HG02759 (cell line): ENCODE data around the gene TMEM253.

Experiments used
- ATAC-seq: cut with Tn5 transposase; IDR thresholded peaks from one replicate; pipeline ENCODE4 v1.9.1; 2021; ENCODE audit warnings: mild to moderate bottlenecking, moderate library complexity; ENCODE audit not compliant: unreplicated experiment

Gene TMEM253

GRCh38 chr14:21070610-21071224 is 30.1 kb upstream of the TMEM253 start:
- no peak for ATAC-seq

DNA sequence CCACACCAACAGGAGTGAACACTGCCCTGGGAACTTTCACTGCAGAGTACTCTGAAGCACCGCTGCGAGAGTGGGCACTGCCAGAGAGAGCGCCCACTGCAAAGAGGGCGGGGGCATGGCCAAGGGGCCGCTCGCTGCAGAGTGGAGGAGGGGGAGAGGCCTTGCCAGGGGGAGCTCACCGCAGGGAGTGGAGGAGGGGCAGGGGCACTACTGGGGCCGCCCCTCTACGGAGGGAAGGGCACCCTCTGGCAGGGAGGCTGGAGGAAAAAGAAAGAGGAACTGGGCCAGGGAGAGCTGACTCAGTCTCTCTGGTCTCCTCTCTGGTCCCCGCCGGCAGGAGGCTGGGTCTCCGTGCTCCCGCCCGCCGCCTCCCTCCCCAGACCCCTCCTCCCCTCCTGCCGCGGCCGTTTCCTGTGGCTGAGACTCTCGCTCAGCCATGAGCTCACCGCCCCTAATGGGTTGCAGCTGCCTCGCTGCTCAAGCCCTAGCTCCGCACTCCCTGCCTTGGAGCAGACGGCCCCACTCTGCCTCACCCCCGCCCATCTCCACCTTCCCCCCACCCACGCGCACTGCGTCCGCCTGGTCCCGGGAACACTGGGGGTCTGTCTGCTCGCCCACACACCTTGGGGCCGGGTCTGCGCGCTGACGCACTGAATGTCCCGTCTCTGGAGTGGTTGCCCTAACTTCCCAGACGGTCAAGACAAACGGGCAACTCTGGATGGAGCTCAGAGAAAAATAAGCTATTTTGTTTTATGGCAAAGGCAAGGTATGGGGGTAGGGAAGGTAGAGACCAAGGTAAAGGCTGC is 29.4 kb upstream of the TMEM253 start:
- ATAC-seq, result peak; percentile 77

DNA sequence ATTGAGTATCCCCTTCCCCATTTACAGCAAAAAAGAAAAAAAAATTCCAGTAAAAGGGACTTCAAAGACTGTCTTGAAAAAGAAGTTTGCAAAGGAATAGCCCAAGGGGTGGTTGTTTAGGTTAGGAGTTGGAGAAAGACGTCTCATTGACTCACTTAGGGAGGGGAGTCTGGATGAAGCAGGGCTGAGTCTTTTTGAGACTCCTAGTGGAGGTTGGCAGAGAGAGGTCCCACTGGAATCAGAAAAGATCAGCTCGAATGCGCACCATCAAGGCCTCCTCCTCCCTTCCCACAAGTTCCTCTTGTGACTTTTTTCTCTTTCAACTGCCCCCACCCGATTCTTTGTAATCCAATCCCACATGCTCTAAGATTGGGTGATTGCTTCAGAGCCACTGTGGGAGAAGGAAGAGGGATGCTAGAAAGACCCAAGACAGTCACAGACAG is 28.8 kb upstream of the TMEM253 start:
- ATAC-seq, result no peak

GRCh38 chr14:21072781-21073339 is 28.0 kb upstream of the TMEM253 start:
- ATAC-seq, result no peak

GRCh38 chr14:21073921-21074320 is 26.9 kb upstream of the TMEM253 start:
- no peak for ATAC-seq

DNA sequence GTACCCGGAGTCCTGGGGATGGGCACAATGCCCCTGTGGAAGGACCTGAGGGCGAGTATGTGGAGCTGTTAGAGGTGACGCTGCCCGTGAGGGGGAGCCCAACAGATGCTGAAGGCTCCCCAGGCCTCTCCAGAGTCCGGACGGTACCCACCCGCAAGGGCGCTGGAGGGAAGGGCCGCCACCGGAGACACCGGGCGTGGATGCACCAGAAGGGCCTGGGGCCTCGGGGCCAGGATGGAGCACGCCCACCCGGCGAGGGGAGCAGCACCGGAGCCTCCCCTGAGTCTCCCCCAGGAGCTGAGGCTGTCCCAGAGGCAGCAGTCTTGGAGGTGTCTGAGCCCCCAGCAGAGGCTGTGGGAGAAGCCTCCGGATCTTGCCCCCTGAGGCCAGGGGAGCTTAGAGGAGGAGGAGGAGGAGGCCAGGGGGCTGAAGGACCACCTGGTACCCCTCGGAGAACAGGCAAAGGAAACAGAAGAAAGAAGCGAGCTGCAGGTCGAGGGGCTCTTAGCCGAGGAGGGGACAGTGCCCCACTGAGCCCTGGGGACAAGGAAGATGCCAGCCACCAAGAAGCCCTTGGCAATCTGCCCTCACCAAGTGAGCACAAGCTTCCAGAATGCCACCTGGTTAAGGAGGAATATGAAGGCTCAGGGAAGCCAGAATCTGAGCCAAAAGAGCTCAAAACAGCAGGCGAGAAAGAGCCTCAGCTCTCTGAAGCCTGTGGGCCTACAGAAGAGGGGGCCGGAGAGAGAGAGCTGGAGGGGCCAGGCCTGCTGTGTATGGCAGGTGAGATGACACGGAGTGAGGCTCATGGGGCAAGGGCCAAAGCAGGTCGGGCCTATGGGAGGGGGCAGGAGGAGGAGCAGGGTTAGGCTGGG is 26.2 kb upstream of the TMEM253 start:
- no peak for ATAC-seq

- ATAC-seq, result no peak
These were observed 25.0 kb upstream of the TMEM253 start for GRCh38 chr14:21075719-21076437.

DNA sequence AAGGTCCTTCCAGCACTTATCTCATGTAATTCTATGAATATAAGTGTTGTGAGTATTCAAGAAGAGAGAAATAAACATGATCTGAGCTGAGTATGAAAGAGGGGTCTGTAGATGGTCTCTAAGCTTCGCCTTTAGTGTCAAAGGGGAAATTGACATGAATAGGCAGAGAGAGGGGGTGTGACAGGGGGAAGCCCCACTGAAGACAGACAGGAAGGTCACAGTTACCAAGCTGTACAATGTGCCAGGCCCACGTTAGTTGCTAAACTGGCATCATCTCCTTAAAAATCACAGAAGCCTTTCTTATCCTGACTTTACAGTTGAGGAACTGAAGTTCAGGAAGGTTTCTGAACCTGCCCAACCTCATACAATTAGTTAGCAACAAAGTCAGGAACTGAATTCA is 23.2 kb upstream of the TMEM253 start:
- ATAC-seq, result no peak

DNA sequence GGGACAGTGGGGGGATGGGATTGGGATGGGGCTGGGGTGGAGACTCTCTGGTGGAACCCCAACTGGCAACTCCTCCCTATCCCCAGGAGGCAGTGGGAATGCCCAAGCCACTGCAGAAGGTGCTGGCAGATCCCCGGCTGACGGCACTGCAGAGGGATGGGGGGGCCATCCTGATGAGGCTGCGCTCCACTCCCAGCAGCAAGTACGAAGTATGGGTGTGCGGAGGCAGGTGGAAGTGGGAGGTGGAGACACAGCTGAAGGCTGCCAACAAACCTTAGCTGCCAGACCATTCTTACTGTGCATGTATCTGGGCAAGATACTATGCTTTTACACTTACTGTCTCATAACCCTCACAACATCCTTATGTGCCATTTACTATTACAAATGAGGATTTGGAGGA is 22.6 kb upstream of the TMEM253 start:
- no peak for ATAC-seq

GRCh38 chr14:21078726-21079125 is 22.1 kb upstream of the TMEM253 start:
- ATAC-seq, result no peak

DNA sequence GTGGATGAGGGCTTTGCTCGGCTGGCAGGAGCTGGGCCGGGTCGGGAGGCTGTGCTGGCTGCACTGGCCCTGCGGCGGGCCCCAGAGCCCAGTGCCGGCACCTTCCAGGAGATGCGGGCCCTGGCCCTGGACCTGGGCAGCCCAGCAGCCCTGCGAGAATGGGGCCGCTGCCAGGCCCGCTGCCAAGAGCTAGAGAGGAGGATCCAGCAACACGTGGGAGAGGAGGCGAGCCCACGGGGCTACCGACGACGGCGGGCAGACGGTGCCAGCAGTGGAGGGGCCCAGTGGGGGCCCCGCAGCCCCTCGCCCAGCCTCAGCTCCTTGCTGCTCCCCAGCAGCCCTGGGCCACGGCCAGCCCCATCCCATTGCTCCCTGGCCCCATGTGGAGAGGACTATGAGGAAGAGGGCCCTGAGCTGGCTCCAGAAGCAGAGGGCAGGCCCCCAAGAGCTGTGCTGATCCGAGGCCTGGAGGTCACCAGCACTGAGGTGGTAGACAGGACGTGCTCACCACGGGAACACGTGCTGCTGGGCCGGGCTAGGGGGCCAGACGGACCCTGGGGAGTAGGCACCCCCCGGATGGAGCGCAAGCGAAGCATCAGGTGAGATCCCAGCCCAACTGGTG is 19.2 kb upstream of the TMEM253 start:
- ATAC-seq, result no peak

DNA sequence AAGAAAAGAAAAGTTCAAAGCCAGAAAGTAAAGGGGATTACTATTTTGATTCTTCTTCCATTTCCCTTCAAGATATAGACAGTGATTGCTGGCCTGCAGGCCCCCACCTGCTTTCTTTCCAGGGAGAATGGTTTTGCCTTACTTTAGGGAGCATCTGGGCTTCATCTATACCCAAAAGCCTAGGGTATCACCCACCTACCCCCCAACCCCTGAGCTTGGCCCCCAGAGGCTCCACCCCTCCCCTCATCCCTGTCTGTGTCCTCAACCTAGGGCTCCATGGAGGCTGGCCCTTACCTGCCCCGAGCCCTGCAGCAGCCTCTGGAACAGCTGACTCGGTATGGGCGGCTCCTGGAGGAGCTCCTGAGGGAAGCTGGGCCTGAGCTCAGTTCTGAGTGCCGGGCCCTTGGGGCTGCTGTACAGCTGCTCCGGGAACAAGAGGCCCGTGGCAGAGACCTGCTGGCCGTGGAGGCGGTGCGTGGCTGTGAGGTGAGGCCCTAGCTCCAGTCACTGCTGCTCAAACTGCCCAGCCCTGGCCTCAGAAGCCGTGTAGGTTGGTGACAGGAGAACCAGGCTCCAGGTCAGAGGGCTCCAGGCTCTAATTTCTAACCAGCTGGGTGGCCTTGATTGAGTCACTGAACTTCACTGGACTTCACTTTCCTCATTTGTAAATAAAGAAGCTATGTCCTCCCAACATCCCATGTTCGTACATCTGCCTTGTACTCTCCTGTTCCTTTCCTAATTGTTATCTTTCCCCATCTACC is 17.1 kb upstream of the TMEM253 start:
- ATAC-seq, result no peak

DNA sequence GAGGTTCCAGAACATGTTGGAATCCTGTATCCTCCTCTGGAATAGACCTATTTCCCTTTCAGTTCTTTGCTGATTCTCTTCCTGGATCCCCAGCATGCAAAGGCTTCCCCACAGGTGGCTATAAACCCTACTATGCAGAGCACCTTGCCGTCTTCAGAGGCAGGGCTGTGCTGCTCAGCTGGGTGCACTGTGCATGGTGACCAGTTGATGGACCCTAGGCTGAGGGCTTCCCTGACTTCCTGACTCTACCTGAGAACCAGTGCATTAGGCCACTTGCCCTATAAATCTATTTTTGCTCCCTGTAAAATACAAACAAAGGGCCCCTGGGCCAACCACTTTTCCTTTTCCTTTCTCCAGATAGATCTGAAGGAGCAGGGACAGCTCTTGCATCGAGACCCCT is 16.5 kb upstream of the TMEM253 start:
- ATAC-seq, result no peak

GRCh38 chr14:21084998-21085853 is 15.6 kb upstream of the TMEM253 start:
- no peak for ATAC-seq

- ATAC-seq, result no peak
These were observed 14.0 kb upstream of the TMEM253 start for GRCh38 chr14:21086908-21087293.

DNA sequence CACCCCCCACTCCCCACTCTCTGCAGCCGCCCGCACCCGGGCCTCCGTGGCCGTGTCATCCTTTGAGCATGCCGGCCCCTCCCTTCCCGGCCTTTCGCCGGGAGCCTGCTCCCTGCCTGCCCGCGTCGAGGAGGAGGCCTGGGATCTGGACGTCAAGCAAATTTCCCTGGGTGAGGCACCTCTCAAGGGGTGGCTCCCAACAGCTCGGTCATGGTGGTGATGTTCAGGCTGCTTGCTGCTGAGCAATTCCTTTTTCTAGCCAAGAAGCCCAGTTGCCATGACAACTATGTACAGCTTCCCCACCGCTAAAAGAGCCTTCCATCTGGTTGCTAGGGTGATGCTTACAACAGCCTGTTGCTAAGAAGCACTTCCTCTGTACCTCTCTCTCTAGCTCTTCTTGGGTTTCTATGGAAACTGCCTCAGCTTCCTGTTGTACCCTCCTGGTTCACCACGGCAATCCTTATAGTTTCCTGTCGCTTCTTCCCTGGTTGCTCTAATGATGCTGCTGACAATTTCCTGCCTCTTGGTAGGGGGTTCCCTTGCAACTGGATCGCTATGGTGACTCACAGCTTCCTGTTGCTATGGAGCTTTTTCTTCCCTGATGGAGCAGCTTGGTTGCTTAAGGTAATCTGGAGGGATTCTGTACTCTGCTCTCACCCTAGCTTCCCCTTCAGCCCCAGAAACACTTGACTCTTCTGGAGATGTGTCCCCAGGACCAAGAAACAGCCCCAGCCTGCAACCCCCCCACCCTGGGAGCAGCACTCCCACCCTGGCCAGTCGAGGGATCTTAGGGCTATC is 13.4 kb upstream of the TMEM253 start:
- peak; percentile 53 for ATAC-seq

GRCh38 chr14:21088687-21089086 is 12.2 kb upstream of the TMEM253 start:
- ATAC-seq, result no peak

DNA sequence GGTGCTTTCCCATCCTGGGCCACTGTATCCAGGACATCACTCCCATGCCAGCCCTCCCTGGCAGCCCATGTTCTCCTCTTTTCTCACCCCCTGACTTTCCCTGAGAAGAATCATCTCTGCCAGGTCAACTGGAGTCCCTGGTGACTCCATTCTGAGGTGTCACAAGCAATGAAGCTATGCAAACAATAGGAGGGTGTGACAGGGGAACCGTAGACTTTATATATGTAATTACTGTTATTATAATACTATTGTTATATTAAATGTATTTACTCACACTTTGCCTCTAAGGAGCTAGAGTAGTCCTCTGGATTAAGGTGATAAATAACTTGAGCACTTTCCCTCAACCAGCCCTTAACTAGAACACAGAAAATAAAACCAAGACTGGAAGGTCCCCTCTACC is 11.6 kb upstream of the TMEM253 start:
- ATAC-seq, result no peak
